GM13976 (cell line): ENCODE measurements around the gene ATP5PO.

Source experiments
- DNase-seq: peaks from one replicate; pipeline ENCODE4 v3.0.0; 2012; ENCODE audit warnings: low spot score
- in situ Hi-C: fragments of 300-500 bp; cut with MboI; formaldehyde crosslinking; loops from one replicate; pipeline ENCODE4 v1.12.0; 2022; ENCODE audit warnings: low sequenced_read_pairs, mixed read lengths, inconsistent platforms; ENCODE audit not compliant: unreplicated experiment
- TF ChIP-seq, protein P1 (sequence below): IDR thresholded peaks from 2 replicates; pipeline ENCODE4 v1.5.1; 2012; ENCODE audit warnings: borderline replicate concordance, mild to moderate bottlenecking; ENCODE audit not compliant: insufficient read depth; ENCODE audit errors: extremely low read depth, missing control alignments, control extremely low read depth

The ATP5PO gene

DNA sequence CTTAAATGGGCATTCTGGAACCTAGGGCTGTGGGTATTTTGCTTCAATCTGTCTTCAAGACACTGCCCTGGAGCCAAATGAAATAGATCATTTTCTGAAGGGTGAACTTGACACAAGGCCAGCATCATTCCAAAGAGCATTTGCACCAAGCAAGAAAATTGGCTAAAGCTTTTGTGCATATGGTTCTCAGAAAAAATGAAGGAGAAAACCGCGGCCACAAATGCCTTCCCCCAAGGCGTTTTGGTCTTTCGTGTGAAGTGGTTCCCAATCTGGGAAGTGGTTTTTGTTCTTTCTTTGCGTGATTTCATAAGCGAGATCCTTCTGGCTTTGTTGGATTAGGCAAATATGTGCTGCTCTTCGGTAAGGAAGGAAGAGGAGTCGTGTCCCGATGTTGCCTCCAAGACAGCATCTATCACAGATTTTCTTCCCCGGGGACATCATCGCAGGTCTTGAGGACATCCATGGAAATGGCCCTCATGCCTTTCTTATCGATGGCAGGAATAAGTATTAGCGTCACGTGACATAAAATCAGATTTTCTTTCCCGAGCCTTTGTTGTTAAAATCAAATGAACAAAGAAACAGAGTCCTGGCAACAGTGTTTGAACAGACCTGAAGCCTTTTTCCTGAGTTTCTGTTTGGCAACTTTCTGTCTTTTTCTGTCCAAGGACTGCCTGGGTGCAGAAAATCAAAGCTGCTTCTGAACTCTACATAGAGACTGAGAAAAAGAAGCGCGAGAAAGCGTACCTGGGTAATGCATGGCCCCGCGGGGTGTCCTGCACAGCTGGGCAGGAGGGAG, 31.0 kb downstream of the ATP5PO start:
- TF ChIP-seq, protein P1, sequence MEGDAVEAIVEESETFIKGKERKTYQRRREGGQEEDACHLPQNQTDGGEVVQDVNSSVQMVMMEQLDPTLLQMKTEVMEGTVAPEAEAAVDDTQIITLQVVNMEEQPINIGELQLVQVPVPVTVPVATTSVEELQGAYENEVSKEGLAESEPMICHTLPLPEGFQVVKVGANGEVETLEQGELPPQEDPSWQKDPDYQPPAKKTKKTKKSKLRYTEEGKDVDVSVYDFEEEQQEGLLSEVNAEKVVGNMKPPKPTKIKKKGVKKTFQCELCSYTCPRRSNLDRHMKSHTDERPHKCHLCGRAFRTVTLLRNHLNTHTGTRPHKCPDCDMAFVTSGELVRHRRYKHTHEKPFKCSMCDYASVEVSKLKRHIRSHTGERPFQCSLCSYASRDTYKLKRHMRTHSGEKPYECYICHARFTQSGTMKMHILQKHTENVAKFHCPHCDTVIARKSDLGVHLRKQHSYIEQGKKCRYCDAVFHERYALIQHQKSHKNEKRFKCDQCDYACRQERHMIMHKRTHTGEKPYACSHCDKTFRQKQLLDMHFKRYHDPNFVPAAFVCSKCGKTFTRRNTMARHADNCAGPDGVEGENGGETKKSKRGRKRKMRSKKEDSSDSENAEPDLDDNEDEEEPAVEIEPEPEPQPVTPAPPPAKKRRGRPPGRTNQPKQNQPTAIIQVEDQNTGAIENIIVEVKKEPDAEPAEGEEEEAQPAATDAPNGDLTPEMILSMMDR: no peak
- in situ Hi-C loops: no loop called here
- no peak for DNase-seq

DNA sequence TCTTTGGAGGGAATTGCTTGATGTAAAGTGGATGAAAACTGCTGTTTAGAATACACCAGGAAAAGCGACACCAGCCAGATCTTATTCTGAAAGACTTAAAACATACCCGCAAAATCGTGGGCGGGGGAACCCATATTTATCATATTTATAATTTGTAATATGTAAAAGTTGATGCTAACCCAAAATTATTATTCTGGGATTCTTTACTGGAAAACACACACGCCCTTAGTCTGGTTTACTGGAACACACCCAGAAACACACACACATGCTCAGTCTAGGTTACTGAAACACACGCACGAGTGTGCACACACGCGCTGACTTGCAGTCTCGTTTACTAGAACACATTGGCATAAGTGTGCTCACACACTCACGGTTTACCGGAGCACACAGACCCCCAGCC, 32.5 kb downstream of the ATP5PO start:
- TF ChIP-seq, protein P1: no peak
- in situ Hi-C loops: no loop called here
- DNase-seq: no peak

DNA sequence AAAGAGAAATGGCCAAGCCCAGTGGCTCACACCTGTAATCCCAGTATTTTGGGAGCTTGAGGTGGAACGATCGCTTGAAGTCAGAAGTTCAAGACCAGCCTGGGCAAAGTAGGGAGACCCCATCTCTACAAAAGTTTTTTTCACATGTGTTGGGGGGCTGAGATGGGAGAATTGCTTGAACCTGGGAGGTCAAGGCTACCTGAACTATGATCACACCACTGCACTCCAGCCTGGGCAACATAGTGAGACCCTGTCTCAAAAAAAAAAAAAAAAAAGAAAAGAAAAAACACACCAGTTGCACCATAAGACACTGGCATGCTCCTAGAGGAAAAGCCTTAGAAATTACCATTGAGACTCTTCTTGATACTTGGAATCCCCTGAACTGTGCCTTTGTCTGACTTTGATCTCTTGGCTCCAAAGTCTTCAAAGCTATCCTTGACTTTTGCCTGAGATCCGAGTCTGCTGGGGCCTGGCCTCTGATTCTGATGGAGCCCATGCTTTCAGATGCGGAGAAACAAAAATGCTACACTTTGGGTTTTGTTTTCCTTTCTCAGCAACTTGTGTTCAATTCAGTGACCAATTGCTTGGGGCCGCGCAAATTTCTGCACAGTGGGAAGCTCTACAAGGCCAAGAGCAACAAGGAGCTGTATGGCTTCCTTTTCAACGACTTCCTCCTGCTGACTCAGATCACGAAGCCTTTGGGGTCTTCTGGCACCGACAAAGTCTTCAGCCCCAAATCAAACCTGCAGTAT, 33.7 kb downstream of the ATP5PO start:
- in situ Hi-C loops: no loop called here
- TF ChIP-seq, protein P1: no peak
- DNase-seq: no peak

DNA sequence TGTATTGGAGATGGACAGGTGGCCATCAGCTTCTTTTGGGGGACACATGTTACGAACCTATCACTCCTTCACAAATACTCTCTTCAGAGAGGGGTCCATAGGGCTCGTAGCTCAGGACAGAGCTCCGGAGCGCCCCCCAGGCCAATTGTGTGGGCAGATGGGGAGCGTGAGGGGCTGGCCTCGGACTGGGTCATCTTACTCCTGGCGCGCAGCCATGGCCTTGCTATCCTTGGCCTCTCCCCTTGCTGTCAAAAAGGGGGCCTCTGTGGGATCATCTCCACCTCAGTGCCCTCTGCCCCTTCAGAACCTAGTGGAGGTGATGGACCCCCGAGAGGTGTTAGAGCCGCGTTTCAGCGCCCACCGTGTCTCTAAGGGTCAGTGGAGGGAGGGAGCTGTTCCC, 35.0 kb downstream of the ATP5PO start:
- no peak for DNase-seq
- in situ Hi-C loops: no loop called here
- TF ChIP-seq, protein P1: no peak

DNA sequence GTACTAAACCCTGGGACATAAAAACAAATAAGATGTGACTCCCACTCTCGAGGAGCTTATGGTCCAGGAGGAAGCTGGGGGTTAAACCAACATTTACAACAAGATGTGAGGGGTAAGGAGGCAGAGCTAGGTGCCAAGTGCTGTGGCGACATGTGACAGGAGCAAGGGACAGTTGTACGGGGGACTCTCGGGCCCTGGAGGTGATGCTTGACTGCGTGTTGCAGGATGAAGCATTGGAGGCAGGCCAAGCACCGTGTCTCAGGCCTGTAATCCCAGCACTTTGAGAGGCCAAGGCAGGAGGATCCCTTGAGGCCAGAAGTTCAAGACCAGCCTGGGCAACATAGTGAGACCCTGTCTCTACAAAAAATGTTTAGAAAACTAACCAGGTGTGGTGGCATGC, 36.8 kb downstream of the ATP5PO start:
- in situ Hi-C loops: no loop called here
- no peak for DNase-seq
- TF ChIP-seq, protein P1: no peak

DNA sequence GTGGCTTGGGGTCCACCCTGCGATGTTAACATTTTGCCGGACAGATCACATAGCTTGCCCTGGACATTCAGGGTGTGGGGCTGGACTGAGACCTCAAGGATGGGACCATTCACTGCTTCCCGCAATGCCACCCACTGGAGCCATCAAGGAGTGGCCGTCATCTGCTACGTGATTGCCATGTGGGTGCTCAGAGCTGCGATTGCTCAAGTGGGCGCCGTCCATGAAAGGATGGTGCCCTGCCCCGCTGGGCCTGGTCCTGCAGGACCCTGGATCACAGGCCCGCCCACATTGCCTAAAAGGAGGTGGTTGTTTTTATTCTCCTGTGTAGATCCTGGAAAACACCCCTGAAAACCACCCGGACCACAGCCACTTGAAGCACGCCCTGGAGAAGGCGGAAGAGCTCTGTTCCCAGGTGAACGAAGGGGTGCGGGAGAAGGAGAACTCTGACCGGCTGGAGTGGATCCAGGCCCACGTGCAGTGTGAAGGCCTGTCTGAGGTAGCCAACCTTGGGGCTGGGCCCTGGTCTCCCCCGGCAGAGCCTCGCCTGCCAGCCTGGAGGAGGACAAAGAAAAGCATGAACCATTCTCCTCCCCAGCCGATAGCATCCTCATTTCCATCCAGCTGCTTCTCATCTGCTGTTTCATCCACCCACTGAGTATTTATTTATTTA, 40.4 kb downstream of the ATP5PO start:
- TF ChIP-seq, protein P1: no peak
- DNase-seq: no peak
- in situ Hi-C loops: no loop called here
